Memory B cell (primary cell): ENCODE data around the gene FAM162B.
"Not testable (repeated sequence)": the region's sequence is repeated elsewhere in the genome, so short reads cannot be mapped to it uniquely, and the experiment has no call there.

Experiments used
- ATAC-seq: fragments of 150-1000 bp; cut with Tn5 transposase; 2 replicates; pipeline ENCODE4 v1.10.0; 2021; ENCODE audit warnings: low read depth, mild to moderate bottlenecking, moderate library complexity
- DNase-seq, 2 donors: peaks; one replicate each; pipeline ENCODE4 v3.0.0; 2022; ENCODE audit warnings: low spot score in 2 of 2
- H3K27ac Mint-ChIP-seq: one replicate; pipeline ENCODE4 v1.8.0; 2022; ENCODE audit warnings: mild to moderate bottlenecking, moderate library complexity, mixed read lengths
- H3K27me3 Mint-ChIP-seq: one replicate; pipeline ENCODE4 v1.8.0; 2022; ENCODE audit warnings: mixed read lengths
- H3K36me3 Mint-ChIP-seq: one replicate; pipeline ENCODE4 v1.8.0; 2022; ENCODE audit warnings: mild to moderate bottlenecking, mixed read lengths
- H3K4me1 Mint-ChIP-seq: one replicate; pipeline ENCODE4 v1.8.0; 2022; ENCODE audit warnings: mixed read lengths
- H3K4me3 Mint-ChIP-seq: one replicate; pipeline ENCODE4 v1.8.0; 2022; ENCODE audit warnings: mild to moderate bottlenecking, moderate library complexity, mixed read lengths
- H3K9me3 Mint-ChIP-seq: one replicate; pipeline ENCODE4 v1.8.0; 2022; ENCODE audit warnings: mixed read lengths

Gene FAM162B

DNA sequence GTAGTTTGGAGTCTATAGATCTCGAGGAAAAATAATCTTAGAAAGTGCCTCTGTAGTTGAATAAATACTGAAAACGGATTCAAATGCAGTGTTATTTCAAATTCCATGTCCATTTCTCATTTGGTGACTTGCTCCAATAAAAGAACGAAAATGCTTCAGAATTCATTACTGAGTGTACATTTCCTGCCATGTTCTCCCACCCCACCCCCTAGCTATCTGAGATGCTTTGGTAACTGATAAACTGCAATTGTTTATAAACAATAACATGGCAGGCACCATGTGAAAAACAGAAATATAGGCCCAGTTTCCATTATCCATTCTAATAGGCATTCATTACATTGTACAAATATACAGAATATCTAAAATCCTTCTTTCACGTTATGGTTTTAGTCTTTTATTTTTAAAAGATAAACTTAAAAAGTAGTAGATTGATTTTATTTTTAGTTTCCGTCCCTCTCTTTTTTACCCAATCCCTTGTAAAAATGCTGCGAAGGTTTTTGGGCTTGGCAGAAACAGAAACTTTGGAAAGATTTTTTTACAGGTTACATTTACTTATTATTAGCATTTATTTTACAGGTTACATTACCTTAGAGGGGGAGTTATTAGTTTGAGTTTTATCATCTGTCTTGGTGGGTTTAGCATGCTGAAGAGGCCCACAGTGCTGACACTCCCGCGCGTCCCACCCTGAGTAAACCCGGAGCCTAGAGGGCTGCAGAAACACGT is 1.5 kb downstream of the FAM162B start:
- no peak for DNase-seq
- ATAC-seq = no peak
- Mint-ChIP-seq H3K9me3 (no peaks in the 10 kb centered on the region), H3K27ac (no peak overlapping the region), H3K27me3 (peaks cover 16% of the 10 kb centered on the region), H3K4me3 (no peak overlapping the region), H3K4me1 (peaks cover 3% of the 10 kb centered on the region), H3K36me3 (peaks cover 2% of the 10 kb centered on the region)

DNA sequence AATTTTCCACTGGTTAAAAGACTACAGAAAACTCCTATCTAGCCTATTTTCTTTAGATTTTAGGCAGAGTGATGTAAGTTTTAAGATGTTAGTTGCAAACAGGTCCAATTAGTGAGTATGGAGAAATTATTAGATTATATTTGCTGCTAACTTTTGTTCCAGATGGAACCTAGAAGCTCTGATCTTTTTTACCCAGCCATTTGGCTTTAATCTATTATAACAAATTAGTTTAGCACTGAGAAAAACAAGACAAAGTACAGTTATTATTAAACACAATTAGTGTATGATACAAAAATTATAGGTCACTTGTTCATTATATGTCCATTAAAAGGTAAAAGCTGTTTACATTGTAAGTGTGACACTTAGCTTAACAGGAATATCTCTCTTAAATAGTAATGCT is 2.5 kb downstream of the FAM162B start:
- H3K27ac Mint-ChIP-seq = no peak overlapping the region
- peaks cover 3% of the 10 kb centered on the region for H3K4me1 Mint-ChIP-seq
- peaks cover 16% of the 10 kb centered on the region for H3K27me3 Mint-ChIP-seq
- H3K4me3 Mint-ChIP-seq = no peak overlapping the region
- no peak for DNase-seq
- H3K36me3 Mint-ChIP-seq = peaks cover 2% of the 10 kb centered on the region
- H3K9me3 Mint-ChIP-seq = no peaks in the 10 kb centered on the region
- no peak for ATAC-seq

DNA sequence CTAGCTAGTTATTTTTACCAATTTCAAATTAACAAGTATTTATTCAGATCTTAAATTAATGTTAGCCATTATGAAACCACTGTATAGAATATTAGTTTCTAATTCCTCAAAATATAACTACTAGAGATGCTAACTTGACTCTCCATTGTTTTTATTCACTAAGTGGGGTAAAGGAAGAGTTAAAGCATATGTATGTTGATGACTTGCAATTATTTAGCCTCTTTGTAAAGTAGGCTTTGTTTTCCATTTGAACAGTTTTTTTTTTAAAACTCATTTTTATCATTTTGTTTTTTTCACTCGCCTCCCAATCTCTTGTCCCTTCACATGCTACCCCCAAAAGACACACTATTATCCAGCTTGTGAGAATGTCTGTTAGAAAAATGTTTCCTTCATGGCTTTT is 3.3 kb downstream of the FAM162B start:
- no peak overlapping the region for H3K27ac Mint-ChIP-seq
- no peak overlapping the region for H3K4me3 Mint-ChIP-seq
- peaks cover 3% of the 10 kb centered on the region for H3K4me1 Mint-ChIP-seq
- no peaks in the 10 kb centered on the region for H3K9me3 Mint-ChIP-seq
- peaks cover 16% of the 10 kb centered on the region for H3K27me3 Mint-ChIP-seq
- ATAC-seq = no peak
- H3K36me3 Mint-ChIP-seq = peaks cover 2% of the 10 kb centered on the region
- no peak for DNase-seq

DNA sequence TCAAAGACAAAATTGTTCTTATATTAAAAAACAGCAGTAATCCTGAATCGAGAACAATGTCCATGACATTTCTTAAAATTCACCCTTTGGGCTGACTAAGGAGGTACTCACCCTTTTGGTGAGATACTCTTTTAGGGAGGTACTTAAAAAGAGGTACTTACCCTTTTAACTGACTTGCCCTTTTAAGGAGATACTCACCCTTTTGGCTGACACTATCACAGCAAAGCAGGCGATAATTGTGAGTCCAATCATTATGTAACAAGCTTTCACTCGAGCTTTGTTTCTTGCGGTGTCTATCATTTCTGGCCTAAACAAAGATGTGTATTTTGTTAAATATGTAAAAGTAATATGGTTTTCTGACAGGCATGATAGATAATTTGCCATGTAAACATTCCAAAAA is 3.7 kb downstream of the FAM162B start:
- Mint-ChIP-seq H3K27ac (no peak overlapping the region), H3K4me1 (peaks cover 3% of the 10 kb centered on the region), H3K36me3 (peaks cover 2% of the 10 kb centered on the region), H3K27me3 (peaks cover 16% of the 10 kb centered on the region), H3K4me3 (no peak overlapping the region), H3K9me3 (no peaks in the 10 kb centered on the region)
- no peak for DNase-seq
- ATAC-seq = no peak

DNA sequence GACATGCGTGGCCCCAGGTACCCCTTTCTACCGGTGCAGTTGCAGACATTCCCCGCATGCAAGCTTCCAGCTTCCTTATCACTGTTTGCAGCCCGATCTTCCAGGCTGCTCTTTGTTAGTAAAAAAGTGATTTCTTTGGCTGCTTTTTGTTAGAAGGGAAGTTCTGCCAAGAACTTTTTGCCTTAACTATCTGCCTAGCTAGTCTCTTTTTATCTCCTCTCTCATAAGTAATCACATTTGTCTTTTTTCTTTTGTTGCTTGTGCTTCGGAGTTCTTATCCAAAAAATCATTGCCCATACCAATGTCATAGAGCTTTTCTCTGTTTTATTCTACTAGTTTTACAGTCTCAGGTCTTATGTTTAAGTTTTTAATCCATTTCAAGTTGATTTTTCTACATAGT is 20.3 kb downstream of the FAM162B start:
- no peaks in the 10 kb centered on the region for H3K36me3 Mint-ChIP-seq
- H3K27me3 Mint-ChIP-seq = peaks cover 4% of the 10 kb centered on the region
- ATAC-seq (no peak), DNase-seq (no peak)
- H3K9me3 Mint-ChIP-seq = peaks cover 10% of the 10 kb centered on the region
- no peak overlapping the region for H3K27ac Mint-ChIP-seq
- no peaks in the 10 kb centered on the region for H3K4me1 Mint-ChIP-seq
- H3K4me3 Mint-ChIP-seq = no peak overlapping the region

DNA sequence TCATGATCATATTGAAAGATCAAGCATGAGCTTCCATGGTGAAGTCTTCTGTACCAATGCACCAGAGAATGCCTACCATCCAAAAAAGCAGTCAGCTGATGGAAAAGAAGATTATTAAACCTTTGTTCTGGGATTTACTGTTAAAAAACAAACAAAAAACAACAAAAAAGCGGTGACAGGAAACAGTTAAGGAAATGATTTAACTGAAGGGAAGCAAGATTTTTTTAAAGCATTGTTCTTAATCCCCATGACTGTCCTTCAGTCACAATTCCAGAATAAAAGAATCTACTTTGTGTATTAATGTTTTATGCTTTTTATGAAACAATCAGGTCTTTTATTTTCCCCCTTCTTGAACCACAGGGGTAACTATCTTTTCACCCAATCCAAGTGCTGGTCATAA is 23.9 kb downstream of the FAM162B start:
- H3K36me3 Mint-ChIP-seq = peaks cover 14% of the 10 kb centered on the region
- no peak overlapping the region for H3K4me3 Mint-ChIP-seq
- H3K27me3 Mint-ChIP-seq = no peaks in the 10 kb centered on the region
- no peaks in the 10 kb centered on the region for H3K4me1 Mint-ChIP-seq
- peaks cover 20% of the 10 kb centered on the region for H3K9me3 Mint-ChIP-seq
- ATAC-seq (no peak), DNase-seq (no peak)
- no peak overlapping the region for H3K27ac Mint-ChIP-seq

DNA sequence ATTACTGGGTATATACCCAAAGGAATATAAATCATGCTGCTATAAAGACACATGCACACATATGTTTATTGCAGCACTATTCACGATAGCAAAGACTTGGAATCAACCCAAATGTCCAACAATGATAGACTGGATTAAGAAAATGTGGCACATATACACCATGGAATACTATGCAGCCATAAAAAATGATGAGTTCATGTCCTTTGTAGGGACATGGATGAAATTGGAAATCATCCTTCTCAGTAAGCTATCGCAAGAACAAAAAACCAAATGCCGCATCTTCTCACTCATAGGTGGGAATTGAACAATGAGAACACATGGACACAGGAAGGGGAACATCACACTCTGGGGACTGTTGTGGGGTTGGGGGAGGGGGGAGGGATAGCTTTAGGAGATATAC is 25.0 kb downstream of the FAM162B start:
- H3K4me3 Mint-ChIP-seq, H3K27ac Mint-ChIP-seq, DNase-seq, H3K4me1 Mint-ChIP-seq, H3K27me3 Mint-ChIP-seq, ATAC-seq: not testable (repeated sequence)
- peaks cover 23% of the 10 kb centered on the region for H3K9me3 Mint-ChIP-seq
- H3K36me3 Mint-ChIP-seq = peaks cover 22% of the 10 kb centered on the region

DNA sequence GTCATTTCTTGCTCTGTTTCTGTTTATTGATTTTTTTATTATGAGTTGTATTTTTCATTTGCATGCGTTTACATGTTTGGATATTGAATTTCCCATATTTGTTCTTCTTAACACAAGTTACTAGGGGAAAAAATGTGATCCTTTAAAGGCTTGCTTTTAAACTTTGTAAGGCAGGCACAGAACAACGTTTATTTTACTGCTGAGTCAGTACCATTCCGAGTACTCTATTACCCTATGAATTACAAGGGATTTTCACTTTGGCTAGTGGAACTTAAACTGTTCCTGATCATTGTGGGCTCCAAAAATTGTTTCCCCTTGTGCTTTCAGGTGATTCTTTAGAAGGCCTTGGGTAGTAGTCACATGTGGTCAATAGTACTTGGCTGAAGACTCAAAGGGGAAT is 28.5 kb downstream of the FAM162B start:
- Mint-ChIP-seq H3K4me3 (no peak overlapping the region), H3K36me3 (peaks cover 28% of the 10 kb centered on the region), H3K27me3 (no peaks in the 10 kb centered on the region), H3K27ac (no peak overlapping the region), H3K9me3 (peaks cover 16% of the 10 kb centered on the region), H3K4me1 (no peaks in the 10 kb centered on the region)
- ATAC-seq (no peak), DNase-seq (no peak)

DNA sequence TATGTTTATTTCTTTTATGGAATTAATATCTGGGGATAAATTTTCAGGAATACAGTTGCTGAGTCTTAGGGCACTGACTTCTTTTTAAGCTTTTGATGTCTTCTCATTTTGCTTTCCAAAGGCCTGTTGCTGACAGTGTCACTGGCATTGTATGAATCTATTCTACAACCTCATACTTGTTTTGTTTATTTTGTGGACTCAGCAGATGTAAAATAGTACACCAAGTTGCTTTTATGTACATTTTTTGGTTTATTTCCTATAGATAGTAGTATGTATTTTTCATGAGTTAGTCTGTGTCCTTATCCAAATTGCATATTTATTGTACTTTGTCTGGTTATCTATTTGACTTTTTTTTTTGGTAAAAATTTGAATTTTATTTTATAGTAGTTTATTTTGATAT is 35.0 kb downstream of the FAM162B start:
- DNase-seq = no peak
- H3K27me3 Mint-ChIP-seq = no peaks in the 10 kb centered on the region
- no peak overlapping the region for H3K4me3 Mint-ChIP-seq
- H3K27ac Mint-ChIP-seq = no peak overlapping the region
- peaks cover 32% of the 10 kb centered on the region for H3K36me3 Mint-ChIP-seq
- H3K4me1 Mint-ChIP-seq = no peaks in the 10 kb centered on the region
- H3K9me3 Mint-ChIP-seq = no peaks in the 10 kb centered on the region
- ATAC-seq = no peak

DNA sequence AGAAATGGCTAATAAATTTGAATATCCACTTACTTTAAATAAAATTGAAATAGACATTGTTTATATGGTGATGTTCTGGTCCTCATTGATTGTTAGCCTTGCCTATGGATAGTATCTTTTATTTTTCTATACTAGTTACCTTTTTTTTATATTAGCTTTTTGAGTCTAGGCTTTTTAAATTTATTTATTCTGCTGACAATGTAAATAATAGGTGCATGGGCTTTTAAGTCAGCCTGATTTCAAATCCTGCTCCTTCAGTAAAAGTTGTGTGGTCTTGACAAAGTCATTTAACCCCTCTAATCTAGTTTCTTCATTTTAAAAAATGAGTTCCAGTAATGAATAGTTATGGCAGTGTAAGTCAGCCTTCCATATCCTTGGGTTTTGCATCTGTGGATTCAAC is 38.6 kb downstream of the FAM162B start:
- ATAC-seq (no peak), DNase-seq (no peak)
- no peaks in the 10 kb centered on the region for H3K27me3 Mint-ChIP-seq
- peaks cover 41% of the 10 kb centered on the region for H3K36me3 Mint-ChIP-seq
- no peak overlapping the region for H3K4me3 Mint-ChIP-seq
- no peaks in the 10 kb centered on the region for H3K4me1 Mint-ChIP-seq
- H3K9me3 Mint-ChIP-seq = no peaks in the 10 kb centered on the region
- no peak overlapping the region for H3K27ac Mint-ChIP-seq

DNA sequence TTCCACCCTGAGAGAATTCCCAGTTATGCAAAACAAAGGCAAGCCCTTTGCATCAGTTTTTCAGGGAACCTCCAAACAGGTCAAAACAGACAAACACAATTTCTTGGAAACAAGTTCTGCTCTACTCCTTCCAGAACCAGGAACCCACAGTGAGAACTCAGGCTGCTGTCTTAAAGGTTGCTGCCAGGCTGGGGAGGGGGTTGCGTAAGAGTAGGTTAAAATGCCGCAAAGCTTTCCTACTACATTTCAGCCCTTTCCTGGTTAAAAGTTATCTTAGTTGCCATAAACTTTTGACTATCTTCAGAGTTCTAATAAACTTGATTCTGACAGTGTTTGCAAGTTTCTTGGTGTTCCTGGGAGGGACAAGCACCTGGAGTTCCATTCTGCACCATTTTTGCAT is 50.8 kb downstream of the FAM162B start:
- H3K9me3 Mint-ChIP-seq = no peaks in the 10 kb centered on the region
- H3K4me1 Mint-ChIP-seq = peaks cover 7% of the 10 kb centered on the region
- no peak for ATAC-seq
- peaks cover 45% of the 10 kb centered on the region for H3K36me3 Mint-ChIP-seq
- no peaks in the 10 kb centered on the region for H3K27me3 Mint-ChIP-seq
- DNase-seq = no peak
- no peak overlapping the region for H3K27ac Mint-ChIP-seq
- no peak overlapping the region for H3K4me3 Mint-ChIP-seq

DNA sequence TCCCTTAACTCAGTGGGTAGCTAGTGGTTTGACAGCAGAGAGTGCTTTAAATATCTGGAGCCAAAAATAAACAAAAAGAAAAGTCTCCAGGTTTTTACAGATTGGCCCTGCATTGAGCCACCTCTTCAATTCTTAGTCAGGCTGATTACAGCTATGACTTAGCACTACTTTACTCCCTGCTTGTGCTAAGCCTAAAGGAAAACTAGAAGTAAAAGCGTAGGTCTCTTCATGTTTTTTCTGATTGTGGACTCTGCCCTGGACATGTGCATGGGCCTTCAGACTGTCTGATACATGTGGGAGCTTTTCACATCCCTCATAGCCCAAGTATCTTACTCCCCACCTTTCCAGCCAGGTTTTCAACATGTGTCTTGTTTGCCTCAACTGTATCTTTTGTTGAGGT is 51.2 kb downstream of the FAM162B start:
- H3K9me3 Mint-ChIP-seq = no peaks in the 10 kb centered on the region
- H3K27me3 Mint-ChIP-seq = no peaks in the 10 kb centered on the region
- ATAC-seq = no peak
- DNase-seq = no peak
- H3K27ac Mint-ChIP-seq = no peak overlapping the region
- no peak overlapping the region for H3K4me3 Mint-ChIP-seq
- H3K4me1 Mint-ChIP-seq = peaks cover 7% of the 10 kb centered on the region
- peaks cover 47% of the 10 kb centered on the region for H3K36me3 Mint-ChIP-seq

DNA sequence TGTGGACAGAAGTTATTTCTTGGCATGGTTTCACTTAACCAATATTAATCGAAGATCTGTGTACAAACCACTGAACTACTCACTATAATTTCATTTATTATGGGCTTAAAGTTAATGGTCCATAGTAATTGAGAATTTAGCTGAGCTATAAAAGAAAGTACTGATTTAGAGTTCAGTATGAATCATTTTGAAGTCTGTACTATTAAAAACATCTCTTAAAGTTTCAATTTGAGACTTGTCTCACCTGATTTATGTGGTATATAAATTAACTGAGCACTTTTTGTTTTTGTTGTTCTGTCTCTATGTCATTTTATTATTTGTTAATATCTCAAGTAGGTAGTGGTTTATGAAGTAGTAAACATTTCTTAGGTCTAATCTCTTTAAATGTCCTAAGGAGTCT is 59.6 kb downstream of the FAM162B start:
- H3K4me3 Mint-ChIP-seq = no peak overlapping the region

DNA sequence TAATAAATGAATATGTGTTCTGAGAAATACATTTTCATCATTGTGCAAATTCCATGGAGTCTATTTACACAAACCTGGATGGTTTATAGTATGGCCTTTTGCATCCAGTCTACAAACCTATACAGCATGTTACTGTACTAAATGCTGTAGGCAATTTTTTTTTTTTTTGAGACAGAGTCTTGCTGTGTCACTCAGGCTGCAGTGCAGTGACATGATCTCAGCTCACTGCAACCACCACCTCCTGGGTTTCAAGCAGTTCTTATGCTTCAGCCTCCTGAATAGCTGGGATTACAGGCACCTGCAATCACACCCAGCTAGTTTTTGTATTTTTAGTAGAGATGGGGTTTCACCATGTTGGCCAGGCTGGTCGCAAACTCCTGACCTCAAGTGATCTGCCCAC is 61.6 kb downstream of the FAM162B start:
- DNase-seq, H3K4me1 Mint-ChIP-seq, H3K27ac Mint-ChIP-seq, H3K27me3 Mint-ChIP-seq, H3K9me3 Mint-ChIP-seq, H3K4me3 Mint-ChIP-seq, ATAC-seq: not testable (repeated sequence)
- H3K36me3 Mint-ChIP-seq = peaks cover 20% of the 10 kb centered on the region

More for the DNA sequence above, 59.6 kb downstream of the FAM162B start:
- DNase-seq (no peak), ATAC-seq (no peak)
- no peak overlapping the region for H3K27ac Mint-ChIP-seq
- H3K4me1 Mint-ChIP-seq = no peaks in the 10 kb centered on the region
- no peaks in the 10 kb centered on the region for H3K9me3 Mint-ChIP-seq
- H3K36me3 Mint-ChIP-seq = peaks cover 21% of the 10 kb centered on the region
- H3K27me3 Mint-ChIP-seq = no peaks in the 10 kb centered on the region
